NCI-H82 (cell line): Measurements from ENCODE around the gene LZTR1.
"Not testable (repeated sequence)": the region's sequence is repeated elsewhere in the genome, so short reads cannot be mapped to it uniquely, and the experiment has no call there.

ENCODE experiments used
- DNase-seq: peaks from one replicate; lab custom pipeline; 2025; lab: John Stamatoyannopoulos, UW

Gene LZTR1

DNA sequence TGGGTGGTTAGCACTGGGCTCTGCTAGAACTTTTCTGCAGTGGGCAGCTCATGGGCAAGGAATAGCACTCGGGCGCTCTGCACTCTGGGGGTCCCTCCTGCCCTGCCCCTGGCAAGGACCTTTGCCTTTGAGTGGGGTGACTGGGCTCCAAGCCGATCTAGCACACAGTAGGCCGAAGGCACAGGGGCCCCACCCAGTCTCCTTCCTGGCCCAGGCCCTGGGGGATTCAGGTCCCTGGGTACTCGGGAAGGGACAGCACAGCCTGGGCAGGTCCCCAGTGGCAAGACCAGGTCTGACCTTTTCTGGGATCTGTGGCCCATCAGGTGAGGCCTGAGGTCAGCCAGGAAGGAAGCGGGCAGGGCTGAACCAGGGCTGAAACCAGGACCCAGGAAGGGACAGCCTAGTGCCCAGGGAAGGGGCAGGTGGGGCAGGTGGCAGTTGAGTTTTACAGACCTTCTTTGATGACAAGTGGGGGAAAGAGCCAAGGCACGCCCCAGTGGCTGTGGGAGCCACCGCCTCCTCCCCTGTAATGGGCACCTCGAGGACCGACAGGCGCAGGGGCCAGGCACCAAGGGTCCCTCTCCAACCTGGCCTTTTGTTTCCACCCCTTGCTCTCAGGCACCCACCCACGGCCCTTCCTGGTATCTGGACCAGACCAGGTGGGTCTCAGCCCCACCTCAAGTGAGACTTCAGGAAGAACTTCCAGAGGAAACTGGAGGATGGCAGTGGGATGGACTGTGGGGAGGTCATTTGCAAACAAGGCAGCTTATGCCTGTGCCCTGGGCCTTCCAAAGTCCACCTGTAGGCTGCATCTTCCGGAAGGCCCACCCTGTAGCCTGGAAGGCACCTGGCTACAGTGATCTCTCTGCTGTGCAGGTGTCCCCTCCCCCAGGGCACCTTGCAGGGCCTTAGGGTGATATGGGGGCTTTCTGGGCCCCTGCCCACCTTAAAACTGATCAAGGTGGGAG lies 15.9 kb upstream of the LZTR1 start:
- DNase-seq = no peak

DNA sequence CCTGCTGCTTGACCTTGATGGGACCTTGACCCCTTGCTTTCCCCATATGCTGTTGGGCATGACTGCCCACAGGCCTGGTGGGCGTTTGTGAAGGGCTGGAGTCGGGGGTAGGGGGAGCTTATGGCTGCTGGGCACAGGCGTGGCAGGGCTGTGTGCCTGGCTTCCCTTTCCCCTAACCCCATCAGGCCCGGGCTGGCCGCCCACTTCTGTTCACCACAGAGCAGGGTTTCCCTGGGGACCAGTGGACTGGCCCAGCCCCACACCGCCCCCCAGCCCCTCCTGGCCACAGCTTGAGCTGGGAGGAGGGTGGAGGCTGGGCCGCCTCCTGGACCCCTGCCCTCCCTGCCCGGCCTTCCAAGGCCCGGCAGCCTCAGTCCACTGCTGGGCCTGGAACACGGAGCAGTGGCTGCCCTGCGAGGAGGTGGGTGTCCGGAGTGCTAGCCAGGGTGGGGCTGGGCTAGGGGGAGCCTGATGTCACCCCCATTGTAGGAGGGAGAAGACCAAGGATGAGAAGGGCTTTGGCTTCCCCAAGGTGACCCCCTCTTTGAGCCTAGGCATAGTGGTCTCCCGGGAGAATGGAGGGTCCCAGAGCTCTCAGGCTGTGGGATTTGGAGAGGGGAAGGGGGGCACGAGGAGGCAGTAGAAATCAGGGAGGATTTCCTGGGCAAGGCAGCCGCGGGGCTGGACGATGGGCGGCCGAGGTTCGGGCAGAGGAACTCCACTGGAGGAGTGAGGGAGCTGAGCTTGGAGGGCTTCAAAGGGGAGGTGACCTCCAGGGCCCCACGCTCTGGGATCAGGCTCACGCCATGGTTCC lies 15.0 kb upstream of the LZTR1 start, which contains the start of gene AIFM3:
AIFM3 (plus strand) TSS at position 373 of the 814 bp plus-strand sequence. CDS start 690 bp downstream, outside the sequence.
- no peak for DNase-seq

DNA sequence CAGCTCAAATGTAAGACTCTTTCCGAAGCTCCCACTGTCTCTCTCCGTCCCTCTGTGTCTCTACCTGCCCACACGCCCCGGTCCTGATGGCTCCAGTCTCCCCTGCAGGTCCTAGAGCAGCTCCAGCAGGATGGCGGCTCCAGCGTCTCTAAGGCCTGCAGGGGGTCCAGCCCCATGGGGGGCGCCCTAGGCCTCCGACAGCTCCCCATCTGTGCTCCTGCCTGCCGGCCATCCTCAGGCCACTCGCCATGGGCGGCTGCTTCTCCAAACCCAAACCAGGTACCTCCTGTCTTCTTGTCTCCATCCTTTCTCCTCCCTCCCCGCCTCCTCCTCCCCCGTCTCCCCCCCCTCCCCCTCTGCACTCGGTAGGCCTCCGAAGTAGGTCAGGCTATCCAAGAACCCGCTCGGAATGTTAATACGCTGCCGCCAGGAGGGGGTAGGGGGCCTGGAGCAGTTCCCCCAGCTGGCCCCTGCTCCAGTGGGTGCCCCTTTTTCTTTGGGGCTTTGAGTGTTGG lies 14.3 kb upstream of the LZTR1 start:
- peak; percentile 44 for DNase-seq

DNA sequence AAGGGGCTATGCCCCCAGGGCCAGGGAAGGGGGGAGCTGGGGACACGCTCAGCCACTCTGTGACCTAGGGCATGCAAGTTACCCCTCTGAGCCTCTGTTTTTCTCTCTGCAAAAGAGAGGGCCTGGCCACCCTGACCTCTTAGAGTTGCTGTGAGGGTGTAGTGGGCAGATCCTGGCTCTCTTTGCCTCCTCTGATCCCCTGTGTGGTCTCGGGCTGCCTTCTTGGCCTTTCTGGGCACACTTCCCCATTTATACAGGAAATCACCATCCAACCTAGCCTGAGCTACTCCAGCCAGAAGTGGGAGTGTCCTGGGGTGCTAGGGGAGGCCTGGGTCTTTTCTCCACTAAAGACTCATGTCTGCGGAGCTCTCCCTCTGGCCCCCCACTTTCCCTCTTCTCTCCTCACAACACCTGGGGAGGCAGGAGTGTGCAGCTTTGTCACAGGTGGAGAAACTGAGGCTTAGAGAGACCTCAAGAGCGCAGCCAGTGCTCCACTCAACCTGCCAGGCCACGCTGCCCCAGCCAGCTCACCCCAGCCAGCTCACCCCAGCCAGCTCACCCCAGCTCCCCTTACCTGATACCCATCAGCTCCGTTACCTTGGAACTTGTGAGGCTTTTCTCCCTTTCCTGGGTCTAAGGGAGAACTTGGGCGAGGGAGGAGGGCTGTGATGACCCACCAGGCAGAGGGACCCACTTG lies 13.7 kb upstream of the LZTR1 start:
- DNase-seq = no peak

DNA sequence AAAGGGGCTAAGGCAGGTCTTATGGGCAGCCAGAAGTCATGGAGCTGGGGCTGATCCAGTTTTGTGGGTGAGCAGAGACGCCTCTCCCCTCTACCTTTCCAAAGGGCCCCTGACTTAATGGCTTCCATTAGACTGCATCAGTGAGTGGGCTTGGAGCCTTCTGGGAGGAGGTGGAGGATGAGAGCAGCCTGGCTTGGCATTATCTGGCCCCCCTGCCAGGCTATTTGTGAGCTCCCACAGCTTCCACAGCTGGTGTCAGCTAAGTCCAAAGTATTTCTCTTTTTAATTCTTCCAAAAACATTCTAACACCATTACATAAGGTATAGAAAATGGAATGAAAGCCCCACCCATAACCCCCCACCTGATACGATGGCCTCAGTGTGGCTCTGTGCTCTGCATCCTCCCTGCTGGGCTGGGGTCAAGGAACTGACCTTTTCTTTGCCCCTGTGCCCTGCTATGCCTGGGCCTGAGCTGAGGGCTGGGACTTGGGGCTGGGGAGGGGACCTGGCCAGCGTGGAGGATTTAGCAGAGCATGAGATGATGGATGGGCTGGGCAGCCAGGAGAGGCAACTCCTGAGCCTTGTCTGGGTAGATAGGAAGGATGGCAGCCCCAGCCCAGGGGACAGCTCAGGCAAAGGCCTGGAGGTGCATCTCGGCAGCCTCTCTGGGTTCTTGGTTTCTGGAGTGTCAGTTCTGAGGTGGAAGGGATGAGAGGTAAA lies 11.0 kb upstream of the LZTR1 start:
- no peak for DNase-seq

DNA sequence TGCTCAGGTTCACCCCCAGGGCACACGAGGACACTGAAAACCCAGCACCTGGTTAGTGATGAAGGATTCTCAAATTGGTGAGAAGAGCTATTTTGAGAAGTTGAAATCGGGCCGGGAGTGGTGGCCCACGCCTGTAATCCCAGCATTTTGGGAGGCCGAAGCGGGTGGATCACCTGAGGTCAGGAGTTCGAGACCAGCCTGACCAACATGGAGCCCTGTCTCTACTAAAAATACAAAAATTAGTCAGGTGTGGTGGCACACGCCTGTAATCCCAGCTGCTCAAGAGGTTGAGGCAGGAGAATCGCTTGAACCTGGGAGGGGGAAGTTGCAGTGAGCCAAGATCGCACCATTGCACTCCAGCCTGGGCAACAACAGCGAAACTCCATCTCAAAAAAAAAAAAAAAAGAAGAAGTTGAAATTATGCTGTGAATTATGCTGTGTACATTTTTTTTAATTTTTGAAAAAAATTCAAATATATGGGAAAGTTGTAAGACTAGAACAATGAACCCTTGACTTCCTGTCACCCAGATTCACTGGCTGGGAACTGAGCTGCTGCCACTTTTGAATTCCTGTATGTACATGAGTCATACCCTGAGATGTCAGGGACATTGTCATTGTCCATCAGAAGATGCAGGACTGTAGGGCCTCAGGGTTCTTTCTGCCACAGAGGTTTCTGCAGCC lies 9.9 kb upstream of the LZTR1 start:
- DNase-seq = not testable (repeated sequence)

DNA sequence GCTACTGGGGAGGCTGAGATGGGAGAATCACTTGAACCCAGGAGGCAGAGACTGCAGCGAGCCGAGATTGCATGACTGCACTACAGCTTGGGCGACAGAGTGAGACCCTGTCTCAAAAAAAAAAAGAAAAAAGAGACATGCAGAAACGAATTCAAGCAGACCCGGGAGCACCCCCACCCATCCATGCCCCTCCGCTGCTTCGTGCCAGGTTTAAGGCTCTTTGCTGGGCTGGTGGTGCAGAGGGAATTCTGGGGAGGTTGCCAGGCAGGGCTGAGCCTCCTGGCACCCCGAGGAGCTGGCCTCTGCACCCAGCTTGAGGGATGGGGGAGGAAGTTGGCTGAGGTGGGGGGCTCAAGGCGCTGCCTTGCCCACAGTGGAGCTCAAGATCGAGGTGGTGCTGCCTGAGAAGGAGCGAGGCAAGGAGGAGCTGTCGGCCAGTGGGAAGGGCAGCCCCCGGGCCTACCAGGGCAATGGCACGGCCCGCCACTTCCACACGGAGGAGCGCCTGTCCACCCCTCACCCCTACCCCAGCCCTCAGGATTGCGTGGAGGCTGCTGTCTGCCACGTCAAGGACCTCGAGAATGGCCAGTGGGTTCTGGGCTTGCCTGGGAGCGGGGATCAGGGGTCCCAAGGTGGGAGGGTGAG lies 9.0 kb upstream of the LZTR1 start:
- no peak for DNase-seq

DNA sequence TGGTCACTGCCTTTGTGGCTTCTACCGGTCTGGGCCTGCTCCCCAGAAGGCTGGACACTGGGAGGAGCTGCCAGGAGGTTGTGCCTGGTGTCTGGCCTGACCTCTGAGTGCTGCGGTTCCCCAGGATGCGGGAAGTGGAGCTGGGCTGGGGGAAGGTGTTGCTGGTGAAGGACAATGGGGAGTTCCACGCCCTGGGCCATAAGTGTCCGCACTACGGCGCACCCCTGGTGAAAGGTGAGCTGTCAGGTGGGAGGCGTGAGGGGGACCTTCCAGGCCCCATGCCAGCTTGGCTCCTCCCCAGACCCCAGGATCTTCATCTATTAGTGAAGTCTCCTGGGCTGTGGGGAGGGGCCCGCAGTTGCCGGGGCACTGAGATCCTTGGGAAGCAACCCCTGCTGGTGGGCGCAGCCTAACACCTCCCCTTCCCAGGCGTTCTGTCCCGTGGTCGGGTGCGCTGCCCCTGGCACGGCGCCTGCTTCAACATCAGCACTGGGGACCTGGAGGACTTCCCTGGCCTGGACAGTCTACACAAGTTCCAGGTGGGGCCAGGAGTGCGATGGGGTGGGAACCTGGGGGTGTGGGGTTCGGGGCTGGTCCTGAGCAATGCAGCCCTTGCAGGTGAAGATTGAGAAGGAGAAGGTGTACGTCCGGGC lies 8.3 kb upstream of the LZTR1 start:
- DNase-seq = no peak

DNA sequence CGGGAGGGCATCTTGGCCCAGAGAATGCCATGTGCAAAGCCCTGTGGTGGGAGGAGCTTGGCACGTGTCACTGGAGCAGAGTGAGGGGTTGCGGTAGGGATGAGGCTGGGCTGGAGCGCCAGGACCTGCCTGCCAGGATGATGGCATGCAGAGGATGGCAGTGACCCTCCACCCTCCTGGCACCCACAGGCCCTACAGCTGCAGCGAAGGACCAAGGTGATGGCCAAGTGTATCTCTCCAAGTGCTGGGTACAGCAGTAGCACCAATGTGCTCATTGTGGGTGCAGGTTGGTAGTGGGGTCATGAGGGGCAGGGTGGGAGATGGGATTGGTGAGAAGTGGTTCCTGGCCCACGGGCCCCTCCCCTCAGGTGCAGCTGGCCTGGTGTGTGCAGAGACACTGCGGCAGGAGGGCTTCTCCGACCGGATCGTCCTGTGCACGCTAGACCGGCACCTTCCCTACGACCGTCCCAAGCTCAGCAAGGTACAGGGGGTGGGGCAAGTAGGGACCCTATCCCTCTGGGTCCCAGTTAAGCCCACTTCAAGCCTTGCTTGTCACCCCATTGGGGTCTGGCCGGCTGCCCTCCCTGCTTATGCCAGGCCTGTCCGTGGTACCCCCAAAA lies 7.7 kb upstream of the LZTR1 start:
- DNase-seq = no peak

DNA sequence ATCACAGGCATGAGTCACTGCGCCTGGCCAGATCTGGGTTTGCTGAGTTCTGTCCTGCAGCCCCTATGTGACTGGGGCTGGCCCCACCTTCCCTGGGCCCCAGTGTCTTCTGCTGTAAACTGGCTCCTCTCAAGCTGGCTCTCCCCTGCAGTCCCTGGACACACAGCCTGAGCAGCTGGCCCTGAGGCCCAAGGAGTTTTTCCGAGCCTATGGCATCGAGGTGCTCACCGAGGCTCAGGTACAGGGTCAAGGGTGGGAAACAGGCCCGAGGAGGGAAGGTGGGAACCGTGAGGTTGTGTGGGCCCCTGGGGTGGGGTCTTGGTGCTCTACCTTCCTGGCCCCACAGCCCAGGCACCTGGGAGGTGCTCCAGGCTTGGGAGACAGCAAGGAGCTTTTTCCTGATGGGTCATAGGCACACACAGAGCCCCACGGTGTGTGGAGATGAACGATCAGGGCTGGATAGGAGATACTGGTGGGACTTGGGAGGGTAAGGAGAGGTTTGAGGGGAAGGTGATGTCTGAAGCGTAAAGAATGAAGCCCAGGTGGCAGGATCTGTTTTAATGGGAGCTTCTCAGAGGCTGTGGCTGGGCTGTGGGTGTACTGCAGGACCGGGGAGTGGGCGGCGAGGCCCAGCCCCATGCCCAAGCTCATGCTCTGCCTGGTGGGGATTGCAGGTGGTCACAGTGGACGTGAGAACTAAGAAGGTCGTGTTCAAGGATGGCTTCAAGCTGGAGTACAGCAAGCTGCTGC lies 6.4 kb upstream of the LZTR1 start:
- DNase-seq = no peak

DNA sequence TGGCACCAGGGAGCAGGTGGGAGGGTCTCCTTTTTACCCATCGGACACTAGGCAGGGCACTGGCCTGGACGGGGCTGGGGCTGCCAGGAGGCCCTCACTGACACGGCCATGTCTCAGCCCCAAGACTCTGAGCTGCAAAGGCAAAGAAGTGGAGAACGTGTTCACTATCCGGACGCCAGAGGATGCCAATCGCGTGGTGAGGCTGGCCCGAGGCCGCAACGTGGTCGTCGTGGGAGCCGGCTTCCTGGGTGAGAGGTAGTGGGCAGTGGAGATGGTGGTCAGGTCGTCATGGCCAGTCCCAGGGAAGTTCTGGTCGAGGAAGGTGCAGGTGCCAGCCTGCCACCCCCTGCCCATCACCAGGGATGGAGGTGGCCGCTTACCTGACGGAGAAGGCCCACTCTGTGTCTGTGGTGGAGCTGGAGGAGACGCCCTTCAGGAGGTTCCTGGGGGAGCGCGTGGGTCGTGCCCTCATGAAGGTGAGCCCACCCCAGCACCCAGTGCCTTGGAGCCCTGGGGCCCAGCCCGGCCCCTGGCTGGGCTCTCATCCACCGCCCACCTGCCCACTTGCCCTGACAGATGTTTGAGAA lies 5.7 kb upstream of the LZTR1 start:
- DNase-seq = no peak

DNA sequence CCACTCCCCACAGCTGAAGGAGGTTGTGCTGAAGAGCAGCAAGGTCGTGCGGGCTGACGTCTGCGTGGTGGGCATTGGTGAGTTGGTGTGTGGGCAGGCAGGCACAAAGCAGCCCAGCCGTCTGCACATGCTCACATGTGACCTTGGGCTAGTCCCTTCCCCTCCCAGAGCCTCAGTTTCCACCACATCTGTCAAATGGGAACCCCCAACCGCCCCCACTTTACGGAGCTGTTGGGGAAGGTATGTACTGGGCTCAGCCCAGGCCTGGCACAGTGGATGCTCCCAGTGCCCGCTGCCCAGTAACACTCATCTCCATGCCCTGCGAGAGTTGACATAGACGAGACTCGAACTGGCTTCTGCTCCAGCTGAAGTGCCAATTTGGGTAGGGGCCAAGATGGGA lies 5.1 kb upstream of the LZTR1 start:
- DNase-seq = no peak

DNA sequence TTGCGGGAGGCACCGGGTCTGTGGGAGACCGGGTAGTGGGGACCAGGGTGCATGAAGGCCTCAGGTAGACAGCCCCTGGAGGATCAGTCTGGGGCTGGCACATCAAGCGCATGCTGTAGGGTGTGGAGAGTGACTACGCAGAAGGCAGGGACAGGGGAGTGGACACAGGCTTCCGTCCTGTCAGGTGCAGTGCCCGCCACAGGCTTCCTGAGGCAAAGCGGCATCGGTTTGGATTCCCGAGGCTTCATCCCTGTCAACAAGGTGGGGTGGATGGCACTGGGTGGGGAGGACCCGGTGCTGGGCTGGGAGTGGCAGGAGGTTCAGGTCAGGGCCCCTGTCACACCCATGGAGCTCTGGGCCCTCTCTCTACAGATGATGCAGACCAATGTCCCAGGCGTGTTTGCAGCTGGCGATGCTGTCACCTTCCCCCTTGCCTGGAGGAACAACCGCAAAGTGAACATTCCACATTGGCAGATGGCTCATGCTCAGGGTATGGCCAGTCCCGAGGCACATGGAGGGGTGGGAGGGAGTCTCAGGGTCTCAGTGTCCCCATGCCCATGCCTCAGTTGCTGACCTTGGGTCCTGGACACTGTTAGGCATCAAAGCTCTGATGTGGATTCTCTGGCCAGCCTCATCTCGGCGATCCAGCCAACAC lies 4.5 kb upstream of the LZTR1 start:
- no peak for DNase-seq

DNA sequence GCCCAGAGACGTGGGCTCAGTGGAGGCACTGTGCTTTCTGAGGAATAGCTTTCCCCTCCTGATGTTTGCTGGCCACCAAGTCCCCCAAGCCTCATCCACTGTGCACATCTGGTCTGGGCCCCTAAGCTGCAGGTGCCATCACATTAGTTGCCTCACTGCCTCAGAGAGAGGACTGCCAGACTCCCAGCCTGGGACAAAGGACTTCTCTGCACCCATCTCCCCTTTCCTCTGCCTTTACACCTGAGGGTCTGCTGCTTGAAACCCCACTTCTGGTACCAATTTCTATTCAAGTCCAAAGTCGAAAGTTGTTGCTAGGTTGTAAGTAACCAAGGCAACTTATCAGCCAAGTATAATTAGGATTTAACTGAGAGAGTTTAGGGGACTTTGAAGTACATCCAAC lies 3.7 kb upstream of the LZTR1 start:
- DNase-seq = no peak

DNA sequence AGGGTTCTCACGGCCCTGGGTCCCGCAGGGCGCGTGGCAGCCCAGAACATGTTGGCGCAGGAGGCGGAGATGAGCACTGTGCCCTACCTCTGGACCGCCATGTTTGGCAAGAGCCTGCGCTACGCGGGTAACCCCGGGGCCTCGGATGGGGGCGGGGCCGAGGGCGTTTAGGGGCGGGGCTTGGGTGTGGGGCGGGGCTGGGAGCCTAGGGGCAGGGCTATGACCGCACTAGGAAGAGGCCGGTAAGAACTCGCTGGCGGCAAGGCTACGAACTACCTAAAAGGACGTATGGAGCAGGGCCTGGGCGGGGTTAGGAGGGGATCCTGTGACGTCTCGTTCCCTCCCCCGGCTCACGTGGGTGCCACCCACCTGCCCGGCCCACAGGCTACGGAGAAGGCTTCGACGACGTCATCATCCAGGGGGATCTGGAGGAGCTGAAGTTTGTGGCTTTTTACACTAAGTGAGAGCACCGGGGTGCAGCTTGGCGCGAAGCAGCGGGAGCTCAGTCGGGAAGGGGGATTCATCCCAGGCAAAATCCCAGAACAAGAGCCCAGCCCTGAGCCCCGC lies 2.8 kb upstream of the LZTR1 start:
- DNase-seq = peak; percentile 47

DNA sequence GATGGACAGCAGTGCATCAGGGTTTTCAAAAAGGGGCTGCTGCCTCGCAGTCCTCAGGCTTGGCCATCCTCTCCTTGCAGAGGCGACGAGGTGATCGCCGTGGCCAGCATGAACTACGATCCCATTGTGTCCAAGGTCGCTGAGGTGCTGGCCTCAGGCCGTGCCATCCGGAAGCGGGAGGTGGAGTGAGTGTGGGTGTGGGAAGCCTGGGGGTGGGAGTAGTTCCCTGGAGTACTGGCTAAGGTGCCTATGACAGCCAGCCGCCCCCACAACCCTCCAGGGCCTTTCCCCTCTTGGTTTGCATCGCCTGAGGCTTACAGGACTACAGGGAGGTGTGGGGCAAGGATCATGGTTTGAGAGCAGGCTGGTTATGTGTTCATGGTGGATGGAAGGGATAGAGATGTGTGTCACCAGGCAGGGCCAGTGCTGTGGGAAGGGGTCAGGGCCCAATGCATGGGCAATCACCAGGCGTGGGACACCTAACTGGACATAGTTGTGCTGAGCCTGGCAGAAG lies 2.1 kb upstream of the LZTR1 start:
- no peak for DNase-seq

DNA sequence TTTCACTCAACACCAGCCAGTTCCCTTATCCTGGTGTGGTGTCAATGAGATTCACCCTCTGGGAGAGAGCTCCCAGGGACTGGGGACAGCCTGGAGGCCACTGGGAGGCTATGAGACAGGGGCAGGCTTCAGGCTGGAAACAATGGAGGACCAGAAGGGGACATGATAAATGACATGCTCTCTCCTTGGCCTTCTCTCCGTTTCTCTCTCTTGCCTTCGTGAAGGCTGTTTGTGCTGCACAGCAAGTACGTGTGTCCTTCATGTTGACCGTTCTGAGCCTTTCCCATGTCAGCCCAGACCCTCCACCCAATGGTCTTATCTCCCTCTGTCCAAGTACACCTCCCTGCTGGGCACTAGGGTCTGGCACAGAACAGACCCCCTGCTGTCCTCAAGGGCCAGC lies 1.6 kb upstream of the LZTR1 start:
- DNase-seq = no peak
